HG02571 (cell line): ENCODE measurements around the gene DIP2C.
"Not testable (repeated sequence)": the region's sequence is repeated elsewhere in the genome, so short reads cannot be mapped to it uniquely, and the experiment has no call there.

Source experiments
- ATAC-seq: cut with Tn5 transposase; IDR thresholded peaks from one replicate; pipeline ENCODE4 v1.9.1; 2021; ENCODE audit warnings: mild to moderate bottlenecking, moderate library complexity; ENCODE audit not compliant: unreplicated experiment

DIP2C gene

GRCh38 chr10:689452-690371, at the start of gene DIP2C:
Gene DIP2C (minus strand): TSS chr10:689668. CDS start chr10:689578, 90 bp downstream.
- ATAC-seq = no peak

- ATAC-seq = no peak
Observed at GRCh38 chr10:734481-734880, 45.0 kb upstream of the DIP2C start.

- no peak for ATAC-seq
Observed at GRCh38 chr10:733086-733485, 43.6 kb upstream of the DIP2C start.

- ATAC-seq = no peak
Observed at GRCh38 chr10:729213-729612, 39.7 kb upstream of the DIP2C start.

- ATAC-seq = no peak
Observed at GRCh38 chr10:728603-729002, 39.1 kb upstream of the DIP2C start.

- ATAC-seq = no peak
Observed at GRCh38 chr10:727162-727790, 37.8 kb upstream of the DIP2C start.

GRCh38 chr10:725786-726185, 36.3 kb upstream of the DIP2C start:
- ATAC-seq = no peak

- no peak for ATAC-seq
Observed at GRCh38 chr10:725302-725701, 35.8 kb upstream of the DIP2C start.

- ATAC-seq = no peak
Observed at GRCh38 chr10:723973-724372, 34.5 kb upstream of the DIP2C start.

- no peak for ATAC-seq
Observed at GRCh38 chr10:722281-723060, 33.0 kb upstream of the DIP2C start.

GRCh38 chr10:718143-718700, 28.8 kb upstream of the DIP2C start:
- no peak for ATAC-seq

GRCh38 chr10:717458-717857, 28.0 kb upstream of the DIP2C start:
- no peak for ATAC-seq

GRCh38 chr10:716821-717220, 27.4 kb upstream of the DIP2C start:
- ATAC-seq = no peak

- ATAC-seq = no peak
Observed at GRCh38 chr10:714214-714613, 24.7 kb upstream of the DIP2C start.

- ATAC-seq = no peak
Observed at GRCh38 chr10:712575-712974, 23.1 kb upstream of the DIP2C start.

GRCh38 chr10:712089-712488, 22.6 kb upstream of the DIP2C start:
- ATAC-seq = no peak

GRCh38 chr10:707861-708260, 18.4 kb upstream of the DIP2C start:
- no peak for ATAC-seq

GRCh38 chr10:707456-707855, 18.0 kb upstream of the DIP2C start:
- ATAC-seq = no peak

GRCh38 chr10:703118-703517, 13.7 kb upstream of the DIP2C start:
- no peak for ATAC-seq

- ATAC-seq = not testable (repeated sequence)
Observed at GRCh38 chr10:700183-700582, 10.7 kb upstream of the DIP2C start.
